GM13977 (cell line): ENCODE results near the gene PRPF6.
"Not testable (repeated sequence)": the region's sequence is repeated elsewhere in the genome, so short reads cannot be mapped to it uniquely, and the experiment has no call there.

ENCODE experiments used
- DNase-seq: peaks from one replicate; pipeline ENCODE4 v3.0.0; 2012; ENCODE audit warnings: low spot score
- CTCF ChIP-seq: IDR thresholded peaks from 2 replicates; pipeline ENCODE4 v1.5.1; 2012; ENCODE audit warnings: mild to moderate bottlenecking, control low read depth; ENCODE audit not compliant: insufficient read depth; ENCODE audit errors: extremely low read depth, missing control alignments
- in situ Hi-C: fragments of 300-500 bp; cut with MboI; formaldehyde crosslinking; loops from one replicate; pipeline ENCODE4 v1.12.0; 2022; ENCODE audit warnings: low sequenced_read_pairs, low pct_unique_long_range_greater_than_20kb, mixed read lengths, inconsistent platforms; ENCODE audit not compliant: unreplicated experiment

The PRPF6 gene

GRCh38 chr20:63957004-63957689 lies 23.8 kb upstream of the PRPF6 start:
- in situ Hi-C loops, result no loop called here
- no peak for TF ChIP-seq CTCF
- DNase-seq, result peak; percentile 82

GRCh38 chr20:63957690-63958441 lies 23.1 kb upstream of the PRPF6 start:
- in situ Hi-C loops, result no loop called here
- DNase-seq, result no peak
- TF ChIP-seq CTCF, result no peak

- no peak for TF ChIP-seq CTCF
- no peak for DNase-seq
- in situ Hi-C loops, result no loop called here
Observed at GRCh38 chr20:63958471-63958870, 22.5 kb upstream of the PRPF6 start.

DNA sequence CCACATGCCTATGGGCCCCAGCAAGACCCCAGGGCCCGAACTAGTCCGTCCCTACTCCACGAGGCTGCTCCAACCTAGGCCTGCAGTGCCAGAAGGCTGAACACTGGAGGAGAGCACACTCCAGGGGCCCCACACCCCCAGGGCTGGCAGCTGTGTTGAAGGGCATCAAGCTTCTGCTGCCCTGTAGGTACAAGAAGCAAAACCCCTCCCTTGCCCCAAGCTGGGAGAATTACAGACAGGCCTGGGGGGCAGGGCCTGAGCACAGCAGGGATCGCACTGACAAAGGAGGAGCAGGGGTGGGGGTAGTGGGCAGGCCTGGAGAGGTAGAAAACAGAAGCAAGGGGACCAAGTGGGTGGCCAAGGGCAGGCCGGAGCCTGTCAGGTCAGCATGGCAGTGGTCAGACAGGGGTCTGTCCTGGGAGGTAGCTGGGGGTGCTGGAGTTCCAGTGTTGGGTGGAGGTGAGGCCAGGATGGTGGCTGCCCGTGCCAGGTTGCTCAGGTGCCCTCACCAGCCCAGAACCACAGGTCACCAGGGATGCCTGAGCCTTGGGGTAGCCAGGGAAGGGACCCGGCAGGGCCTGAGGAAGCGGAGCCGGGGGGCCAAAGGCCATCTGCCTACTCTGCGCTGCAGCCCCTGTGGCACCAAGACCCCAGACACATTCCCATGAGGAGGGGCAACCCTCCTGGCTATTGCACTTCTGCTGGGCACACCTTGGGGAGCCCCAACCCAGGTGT lies 21.8 kb upstream of the PRPF6 start:
- no peak for TF ChIP-seq CTCF
- in situ Hi-C loops, result no loop called here
- DNase-seq, result no peak

DNA sequence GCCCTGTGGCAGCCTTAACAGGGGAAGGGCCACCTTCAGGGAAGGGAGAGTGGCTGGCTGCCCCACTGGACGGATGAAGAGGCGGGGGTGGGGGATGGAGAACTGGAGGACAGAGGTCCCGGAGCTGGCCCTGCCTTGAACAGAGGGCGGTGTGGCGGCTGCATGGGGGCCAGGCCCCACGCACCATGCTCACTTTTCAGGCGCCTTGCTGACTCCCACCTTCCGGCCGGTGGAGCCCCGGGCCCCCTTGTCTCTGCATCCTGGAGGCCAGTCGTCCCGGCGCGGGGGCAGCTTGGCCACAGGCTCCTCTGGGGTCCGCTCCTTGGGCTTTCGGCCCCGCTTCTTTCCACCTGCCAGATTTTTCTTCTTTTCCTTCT lies 21.2 kb upstream of the PRPF6 start:
- in situ Hi-C loops, result no loop called here
- TF ChIP-seq CTCF, result no peak
- no peak for DNase-seq

DNA sequence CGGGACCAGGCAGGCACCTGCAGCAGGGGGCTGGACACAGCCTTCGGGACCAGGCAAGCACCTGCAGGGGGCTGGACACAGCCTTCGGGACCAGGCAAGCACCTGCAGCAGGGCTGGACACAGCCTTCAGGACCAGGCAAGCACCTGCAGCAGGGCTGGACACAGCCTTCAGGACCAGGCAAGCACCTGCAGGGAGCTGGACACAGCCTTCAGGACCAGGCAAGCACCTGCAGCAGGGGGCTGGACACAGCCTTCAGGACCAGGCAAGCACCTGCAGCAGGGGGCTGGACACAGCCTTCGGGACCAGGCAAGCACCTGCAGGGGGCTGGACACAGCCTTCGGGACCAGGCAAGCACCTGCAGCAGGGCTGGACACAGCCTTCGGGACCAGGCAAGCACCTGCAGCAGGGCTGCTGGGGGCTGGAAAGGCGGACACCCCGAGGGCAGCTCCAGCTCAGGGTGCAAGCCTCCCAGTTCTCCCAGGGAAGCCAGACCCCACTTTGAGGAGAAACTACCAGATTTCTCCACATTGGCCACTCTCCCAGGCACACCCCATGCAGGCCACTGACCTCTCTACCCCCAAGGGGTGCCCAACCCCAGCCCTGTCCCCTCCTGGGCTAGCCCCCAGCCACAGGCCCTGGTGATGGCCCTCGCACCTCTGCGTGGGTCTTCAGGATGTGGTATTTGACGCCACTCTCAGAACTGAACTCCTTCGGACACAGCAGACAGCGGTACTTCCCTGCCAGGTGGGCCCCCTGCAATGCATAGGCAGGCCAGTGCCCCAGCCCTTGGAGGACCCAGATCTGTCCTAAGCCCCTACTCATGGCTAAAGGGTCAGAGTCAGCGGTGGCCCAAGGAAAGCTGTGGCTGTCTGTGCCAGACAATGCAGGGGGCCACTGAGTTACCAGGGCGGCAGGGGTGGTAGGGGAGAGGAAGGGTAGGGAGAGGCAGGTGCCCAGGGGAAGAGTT lies 20.0 kb upstream of the PRPF6 start:
- in situ Hi-C loops, DNase-seq: not testable (repeated sequence)
